Loucy (cell line): ENCODE measurements around the gene SGMS1.

Source experiments
- H2AFZ ChIP-seq: fragments of 200-600 bp; sonication (generic); 2 replicates; pipeline ENCODE4 v1.6.0; 2016; ENCODE audit warnings: antibody characterized with exemption, mild to moderate bottlenecking, low read length, moderate library complexity
- H3F3A ChIP-seq: fragments of 200-600 bp; 2 replicates; pipeline ENCODE4 v1.6.0; 2016; ENCODE audit warnings: antibody characterized with exemption, low read depth, mild to moderate bottlenecking
- H3K27me3 ChIP-seq: fragments of 200-600 bp; sonication (generic); 2 replicates; pipeline ENCODE4 v1.6.1; 2014; ENCODE audit warnings: low read length, mild to moderate bottlenecking; ENCODE audit not compliant: insufficient read depth, poor library complexity, severe bottlenecking
- H3K36me3 ChIP-seq: fragments of 200-600 bp; sonication (generic); 2 replicates; pipeline ENCODE4 v1.6.1; 2016; ENCODE audit warnings: low read length; ENCODE audit not compliant: insufficient read depth
- H3K4me1 ChIP-seq: fragments of 200-600 bp; sonication (generic); 2 replicates; pipeline ENCODE4 v1.5.1; 2014; ENCODE audit warnings: low read length, mild to moderate bottlenecking; ENCODE audit not compliant: insufficient read depth, poor library complexity, severe bottlenecking
- H3K4me2 ChIP-seq: fragments of 200-600 bp; sonication (generic); 2 replicates; pipeline ENCODE4 v1.6.0; 2014; ENCODE audit warnings: antibody characterized with exemption, low read length, low read depth, mild to moderate bottlenecking; ENCODE audit not compliant: poor library complexity, severe bottlenecking
- H3K4me3 ChIP-seq: fragments of 200-600 bp; sonication (generic); 2 replicates; pipeline ENCODE4 v1.5.1; 2014; ENCODE audit warnings: low read length, mild to moderate bottlenecking, mixed read lengths; ENCODE audit not compliant: poor library complexity, severe bottlenecking
- H3K79me2 ChIP-seq: fragments of 200-600 bp; sonication (generic); 2 replicates; pipeline ENCODE4 v1.6.1; 2014; ENCODE audit warnings: low read length; ENCODE audit not compliant: insufficient read depth
- H3K9ac ChIP-seq: fragments of 200-600 bp; sonication (generic); 2 replicates; pipeline ENCODE4 v1.6.0; 2014; ENCODE audit warnings: mild to moderate bottlenecking, low read depth, low read length, moderate library complexity; ENCODE audit not compliant: poor library complexity, severe bottlenecking
- H3K9me2 ChIP-seq: fragments of 200-600 bp; sonication (generic); replicated peaks from 2 replicates; pipeline ENCODE4 v1.6.1; 2016; ENCODE audit warnings: low read depth, low read length, mixed read lengths
- H3K9me3 ChIP-seq: fragments of 200-600 bp; sonication (generic); 2 replicates; pipeline ENCODE4 v1.6.1; 2014; ENCODE audit warnings: mild to moderate bottlenecking, antibody characterized with exemption, low read length, low read depth; ENCODE audit not compliant: insufficient read depth
- H4K20me1 ChIP-seq: fragments of 200-600 bp; sonication (generic); 2 replicates; pipeline ENCODE4 v1.6.0; 2014; ENCODE audit warnings: antibody characterized with exemption, low read length, mild to moderate bottlenecking; ENCODE audit not compliant: insufficient read depth, poor library complexity, severe bottlenecking
- EZH2phosphoT487 ChIP-seq: fragments of 200-600 bp; IDR thresholded peaks from 2 replicates; pipeline ENCODE4 v1.6.1; 2018; ENCODE audit warnings: antibody characterized with exemption, mild to moderate bottlenecking, moderate library complexity, borderline replicate concordance
- TF ChIP-seq, protein P1 (sequence below): fragments of 200-600 bp; sonication (generic); conservative IDR thresholded peaks from 2 replicates; pipeline ENCODE4 v1.5.1; 2014; ENCODE audit warnings: mild to moderate bottlenecking, antibody characterized with exemption, low read length

SGMS1 gene

DNA sequence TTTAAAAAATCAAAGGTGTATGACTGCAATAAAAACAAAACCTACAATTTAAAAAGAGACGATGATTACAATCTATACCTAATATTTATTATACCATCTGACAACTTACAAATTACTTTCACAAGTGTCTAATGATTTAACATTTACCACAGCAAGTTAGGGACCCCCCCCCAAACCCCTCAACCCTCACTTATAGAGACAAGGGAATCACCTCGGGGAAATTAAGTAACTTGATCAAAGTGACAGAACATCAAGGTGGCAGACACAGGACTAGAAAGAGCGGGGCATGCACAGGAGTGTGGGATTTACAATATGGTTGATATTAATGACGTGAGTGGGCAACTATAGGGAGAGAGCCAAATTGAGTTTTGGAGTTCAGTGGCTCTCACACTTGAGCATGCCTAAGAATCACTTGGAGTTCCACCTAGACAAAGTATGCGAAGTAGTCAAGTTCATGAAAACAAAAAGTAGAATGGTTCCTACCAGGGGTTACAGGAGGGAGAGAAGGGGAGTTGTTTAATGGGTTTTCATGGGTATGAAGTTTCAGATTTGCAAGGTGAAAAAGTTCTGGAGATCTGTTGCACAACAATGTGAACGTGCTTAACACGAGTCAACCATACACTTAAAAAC, 43.4 kb downstream of the SGMS1 start:
- H3K9me2 ChIP-seq: no peaks in the 10 kb centered on the region
- no peak overlapping the region for H3K9ac ChIP-seq
- no peaks in the 10 kb centered on the region for H3K79me2 ChIP-seq
- TF ChIP-seq EZH2phosphoT487: no peak
- TF ChIP-seq, protein P1, sequence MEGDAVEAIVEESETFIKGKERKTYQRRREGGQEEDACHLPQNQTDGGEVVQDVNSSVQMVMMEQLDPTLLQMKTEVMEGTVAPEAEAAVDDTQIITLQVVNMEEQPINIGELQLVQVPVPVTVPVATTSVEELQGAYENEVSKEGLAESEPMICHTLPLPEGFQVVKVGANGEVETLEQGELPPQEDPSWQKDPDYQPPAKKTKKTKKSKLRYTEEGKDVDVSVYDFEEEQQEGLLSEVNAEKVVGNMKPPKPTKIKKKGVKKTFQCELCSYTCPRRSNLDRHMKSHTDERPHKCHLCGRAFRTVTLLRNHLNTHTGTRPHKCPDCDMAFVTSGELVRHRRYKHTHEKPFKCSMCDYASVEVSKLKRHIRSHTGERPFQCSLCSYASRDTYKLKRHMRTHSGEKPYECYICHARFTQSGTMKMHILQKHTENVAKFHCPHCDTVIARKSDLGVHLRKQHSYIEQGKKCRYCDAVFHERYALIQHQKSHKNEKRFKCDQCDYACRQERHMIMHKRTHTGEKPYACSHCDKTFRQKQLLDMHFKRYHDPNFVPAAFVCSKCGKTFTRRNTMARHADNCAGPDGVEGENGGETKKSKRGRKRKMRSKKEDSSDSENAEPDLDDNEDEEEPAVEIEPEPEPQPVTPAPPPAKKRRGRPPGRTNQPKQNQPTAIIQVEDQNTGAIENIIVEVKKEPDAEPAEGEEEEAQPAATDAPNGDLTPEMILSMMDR: no peak
- H3F3A ChIP-seq: no peaks in the 10 kb centered on the region
- H3K9me3 ChIP-seq: no peaks in the 10 kb centered on the region
- no peaks in the 10 kb centered on the region for H4K20me1 ChIP-seq
- H2AFZ ChIP-seq: no peak overlapping the region
- no peaks in the 10 kb centered on the region for H3K27me3 ChIP-seq
- H3K4me2 ChIP-seq: no peak overlapping the region
- H3K36me3 ChIP-seq: no peaks in the 10 kb centered on the region
- H3K4me1 ChIP-seq: peaks cover 7% of the 10 kb centered on the region
- H3K4me3 ChIP-seq: no peak overlapping the region

DNA sequence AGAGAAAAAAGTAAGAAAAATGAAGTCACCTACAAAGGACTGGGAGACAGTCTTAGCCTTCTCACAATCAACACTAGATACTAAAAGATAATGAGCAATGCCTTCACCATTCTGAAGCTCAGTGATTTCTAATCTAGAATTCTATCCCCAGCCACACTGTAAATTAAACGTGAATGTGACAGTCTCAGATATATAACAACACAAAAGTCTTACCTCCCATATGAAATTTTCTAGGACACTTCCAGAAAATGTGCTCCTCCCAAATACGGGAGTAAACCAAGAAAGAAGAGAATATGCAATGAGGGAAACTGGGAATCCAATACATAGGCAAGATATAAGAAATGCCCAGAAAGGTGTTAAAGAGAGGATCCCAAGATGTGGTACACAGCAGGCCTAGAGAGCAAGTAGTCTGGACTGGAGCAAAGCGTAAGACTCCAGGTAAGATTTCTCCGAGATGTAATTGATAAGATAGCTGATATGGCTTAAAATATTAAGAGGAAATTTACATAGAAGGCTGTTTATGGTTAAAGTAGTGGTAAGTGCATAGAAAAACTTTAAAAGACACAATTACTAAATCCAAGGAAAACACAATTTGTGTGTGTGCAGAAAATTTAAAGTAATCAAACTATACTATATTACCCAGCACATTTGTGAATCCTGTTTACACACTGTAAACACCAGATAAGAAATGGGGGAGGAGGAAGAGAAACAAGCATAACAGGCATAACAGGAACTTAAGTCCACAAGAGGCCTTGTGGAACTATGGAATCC, 44.1 kb downstream of the SGMS1 start:
- no peak for TF ChIP-seq EZH2phosphoT487
- TF ChIP-seq, protein P1: no peak
- Histone ChIP-seq H3K4me2 (no peak overlapping the region), H3F3A (no peaks in the 10 kb centered on the region), H3K9ac (no peak overlapping the region), H3K4me3 (no peak overlapping the region), H3K9me2 (no peaks in the 10 kb centered on the region), H3K79me2 (no peaks in the 10 kb centered on the region), H2AFZ (no peak overlapping the region), H3K27me3 (no peaks in the 10 kb centered on the region), H3K4me1 (peaks cover 7% of the 10 kb centered on the region), H4K20me1 (no peaks in the 10 kb centered on the region), H3K9me3 (no peaks in the 10 kb centered on the region), H3K36me3 (no peaks in the 10 kb centered on the region)

DNA sequence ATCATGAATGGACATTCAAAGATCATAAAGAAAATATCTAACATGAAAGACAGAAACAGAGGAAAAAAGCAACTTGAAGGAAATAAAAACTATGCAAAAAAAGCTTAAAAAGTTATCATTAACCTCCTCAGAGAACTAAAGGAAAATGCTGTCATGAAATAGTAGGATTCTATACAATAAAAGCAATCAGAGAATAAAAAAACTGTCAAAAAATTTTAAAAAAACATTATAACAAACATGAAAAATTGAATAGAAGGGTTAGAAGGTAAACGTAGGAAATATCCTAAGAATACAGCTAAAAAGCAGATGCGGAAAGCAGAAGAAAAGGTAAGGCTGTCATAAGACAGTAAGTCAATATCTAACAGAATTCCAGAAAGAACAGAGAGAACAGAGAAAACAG, 44.8 kb downstream of the SGMS1 start:
- Histone ChIP-seq H3K79me2 (no peaks in the 10 kb centered on the region), H3K36me3 (no peaks in the 10 kb centered on the region), H3K4me1 (peaks cover 7% of the 10 kb centered on the region), H3K27me3 (no peaks in the 10 kb centered on the region), H3K4me3 (no peak overlapping the region), H4K20me1 (no peaks in the 10 kb centered on the region), H3F3A (no peaks in the 10 kb centered on the region), H2AFZ (no peak overlapping the region), H3K4me2 (no peak overlapping the region), H3K9me3 (no peaks in the 10 kb centered on the region; the same call in 1 of the 2 replicates), H3K9ac (no peak overlapping the region), H3K9me2 (no peaks in the 10 kb centered on the region)
- TF ChIP-seq EZH2phosphoT487: no peak
- TF ChIP-seq, protein P1: no peak
